HG03432 (cell line): ENCODE results near the gene AS3MT.
A peak's percentile ranks its signal among the peaks of the same experiment; 100 is the strongest.
"Not testable (repeated sequence)": the region's sequence is repeated elsewhere in the genome, so short reads cannot be mapped to it uniquely, and the experiment has no call there.

Experiments used
- ATAC-seq: cut with Tn5 transposase; IDR thresholded peaks from one replicate; pipeline ENCODE4 v1.9.1; 2021; ENCODE audit warnings: mild to moderate bottlenecking, moderate library complexity; ENCODE audit not compliant: unreplicated experiment

The AS3MT gene

GRCh38 chr10:102855731-102856436 is 13.4 kb upstream of the AS3MT start:
- not testable (repeated sequence) for ATAC-seq

DNA sequence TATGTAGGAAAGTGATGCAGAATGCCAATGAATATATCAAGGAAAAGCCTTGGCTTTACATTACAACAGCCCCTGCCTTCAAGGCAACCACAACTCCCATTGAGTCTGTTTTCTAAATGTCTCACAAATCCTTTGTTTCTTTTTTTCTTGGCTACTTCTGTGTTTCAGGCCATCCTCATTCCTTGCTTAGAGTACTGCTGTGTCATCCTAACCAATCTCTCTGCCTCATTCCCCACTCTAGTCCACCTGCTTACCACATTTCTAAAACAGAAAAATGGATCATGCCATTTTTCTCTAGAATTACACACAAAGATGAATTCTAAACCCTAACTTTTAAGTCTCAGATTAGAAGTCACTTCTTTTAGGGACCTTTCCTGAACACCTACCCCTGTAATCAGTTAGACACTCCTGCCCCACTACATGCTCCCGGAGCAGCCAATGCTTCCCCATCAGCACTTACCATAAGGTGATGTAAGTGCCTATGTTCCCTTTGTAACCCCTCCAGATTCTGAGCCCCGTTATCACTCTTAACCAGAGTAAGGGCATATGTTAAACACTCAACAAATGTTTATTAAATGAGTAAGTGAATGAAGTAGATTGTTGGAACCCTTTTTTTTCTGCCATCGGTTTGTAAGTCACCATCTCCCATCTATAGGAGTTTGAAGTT is 12.4 kb upstream of the AS3MT start:
- ATAC-seq = no peak

- no peak for ATAC-seq
Measured at GRCh38 chr10:102859911-102860310, 9.4 kb upstream of the AS3MT start.

DNA sequence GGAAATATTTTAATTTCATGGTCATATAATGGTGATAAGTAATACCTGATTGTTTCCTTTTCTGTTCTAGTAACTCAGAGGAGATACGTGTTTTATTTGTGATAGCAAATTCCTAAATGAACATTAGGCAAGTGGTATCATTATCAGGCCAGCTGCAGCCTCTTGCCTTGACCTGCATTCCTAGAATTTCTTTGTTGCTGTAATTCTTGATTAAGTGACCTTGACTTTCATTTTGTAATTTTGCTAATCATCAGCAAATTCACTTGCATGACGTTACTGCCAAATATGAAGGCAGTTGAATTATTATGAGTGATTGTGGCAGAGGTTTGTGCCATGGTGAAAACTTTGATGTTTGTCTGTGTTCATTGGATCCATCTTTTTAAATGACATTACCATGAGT is 5.6 kb upstream of the AS3MT start:
- no peak for ATAC-seq

GRCh38 chr10:102865620-102866019 is 3.6 kb upstream of the AS3MT start:
- ATAC-seq = no peak

DNA sequence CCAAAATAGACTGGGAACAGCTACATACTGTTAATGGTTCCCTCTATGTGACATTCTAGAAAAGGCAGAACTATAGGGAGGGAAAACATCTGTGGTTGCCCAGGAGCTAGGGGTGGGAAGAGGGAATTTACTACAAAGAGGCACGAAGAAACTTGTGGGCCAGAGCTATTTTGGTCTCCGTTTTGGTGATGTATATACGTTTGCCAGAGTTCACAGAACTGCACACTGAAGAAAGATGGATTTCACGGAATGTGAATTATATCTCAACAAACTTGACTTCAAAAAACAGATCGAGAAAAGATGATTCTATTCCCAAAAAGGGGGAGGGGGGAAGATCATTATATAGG is 386 bp upstream of the AS3MT start:
- no peak for ATAC-seq

- no peak for ATAC-seq
Measured at GRCh38 chr10:102870221-102870620, 951 bp downstream of the AS3MT start.

DNA sequence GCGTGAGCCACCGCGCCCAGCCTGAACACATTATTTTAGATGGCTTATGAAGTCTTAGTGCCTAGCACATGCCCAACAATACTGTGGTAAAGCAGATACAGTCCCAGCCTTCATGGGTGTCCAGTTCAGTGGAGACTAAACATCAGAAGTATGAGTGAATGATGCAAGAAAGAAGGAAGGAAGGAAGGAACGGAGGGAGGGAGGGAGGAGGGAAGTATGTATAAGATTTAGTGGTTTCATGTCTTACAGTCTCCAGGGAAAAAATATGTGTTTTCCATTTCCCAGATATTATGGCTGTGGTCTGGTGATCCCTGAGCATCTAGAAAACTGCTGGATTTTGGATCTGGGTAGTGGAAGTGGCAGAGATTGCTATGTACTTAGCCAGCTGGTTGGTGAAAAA is 2.9 kb downstream of the AS3MT start:
- no peak for ATAC-seq

- ATAC-seq = no peak
Measured at GRCh38 chr10:102876747-102877153, 7.5 kb downstream of the AS3MT start.

GRCh38 chr10:102878629-102879028 is 9.4 kb downstream of the AS3MT start:
- ATAC-seq = no peak

DNA sequence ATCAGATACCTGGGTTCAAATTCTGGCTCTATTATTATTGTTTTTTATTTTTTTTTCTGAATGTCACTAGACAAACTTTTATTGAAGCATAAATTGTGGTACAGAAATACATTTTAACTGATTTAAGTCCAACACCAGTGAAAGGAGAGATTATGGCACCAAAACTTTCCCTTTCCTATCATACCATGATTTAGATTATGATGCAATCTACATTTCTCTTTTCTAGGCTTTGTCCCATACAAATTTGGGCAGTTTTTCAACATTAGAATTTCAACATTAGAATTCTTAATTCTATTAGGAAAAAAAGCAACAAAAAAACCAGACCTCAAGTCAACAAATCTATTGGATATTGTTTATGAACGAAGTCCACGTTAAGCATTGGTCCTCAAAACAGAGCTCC is 11.0 kb downstream of the AS3MT start:
- ATAC-seq = no peak

GRCh38 chr10:102888048-102888447 is 18.8 kb downstream of the AS3MT start:
- no peak for ATAC-seq

DNA sequence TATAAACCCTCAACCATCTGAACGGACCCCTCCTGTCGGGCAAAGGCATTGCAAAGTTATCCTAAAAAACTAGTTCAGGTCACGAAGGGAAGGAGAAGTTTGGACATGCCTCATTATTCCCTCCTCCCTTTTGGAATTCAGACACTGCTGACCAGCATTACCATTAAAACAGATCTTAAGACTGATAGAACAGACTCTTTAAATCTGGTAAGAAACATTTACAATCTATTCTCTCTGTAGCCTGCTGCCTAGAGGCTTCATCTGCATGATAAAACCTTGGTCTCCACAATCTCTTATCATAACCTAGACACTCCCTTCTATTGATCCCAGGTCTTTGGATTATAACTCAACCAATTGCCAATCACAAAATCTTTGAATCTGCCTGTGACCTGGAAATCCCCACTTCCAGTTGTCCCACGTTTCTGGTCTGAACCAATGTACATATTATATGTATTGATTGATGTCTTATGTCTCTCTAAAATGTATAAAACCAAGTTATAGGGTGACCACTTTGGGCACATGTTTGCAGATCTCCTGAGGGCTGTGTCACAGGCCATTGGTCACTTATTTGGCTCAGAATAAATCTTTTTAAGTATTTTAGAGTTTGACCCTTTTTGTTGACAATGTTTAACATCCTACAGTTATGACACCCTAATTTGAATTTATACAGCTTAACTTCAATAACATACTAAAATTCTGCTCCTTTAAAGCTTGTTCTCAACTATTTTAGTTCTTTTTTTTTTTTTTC is 25.4 kb downstream of the AS3MT start:
- ATAC-seq = no peak

DNA sequence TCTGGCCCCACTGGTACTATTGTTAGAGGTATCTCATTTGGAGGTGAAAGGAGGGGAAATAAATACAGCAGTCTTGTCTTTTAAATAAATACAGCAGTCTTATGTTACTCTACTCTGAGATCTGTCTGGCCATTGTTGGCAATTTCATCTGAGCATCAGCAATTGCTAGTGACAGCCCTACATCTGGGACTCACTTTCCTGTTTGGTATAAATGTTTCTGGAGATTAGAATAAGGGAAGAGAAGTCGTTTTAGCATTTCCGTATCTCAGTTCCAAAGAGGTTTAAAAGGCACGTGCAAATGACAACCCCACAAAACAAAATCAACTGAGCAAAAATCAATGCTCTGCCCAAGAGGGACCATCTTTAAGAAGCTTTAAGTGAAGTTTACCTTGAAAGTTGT is 30.7 kb downstream of the AS3MT start:
- ATAC-seq = no peak

DNA sequence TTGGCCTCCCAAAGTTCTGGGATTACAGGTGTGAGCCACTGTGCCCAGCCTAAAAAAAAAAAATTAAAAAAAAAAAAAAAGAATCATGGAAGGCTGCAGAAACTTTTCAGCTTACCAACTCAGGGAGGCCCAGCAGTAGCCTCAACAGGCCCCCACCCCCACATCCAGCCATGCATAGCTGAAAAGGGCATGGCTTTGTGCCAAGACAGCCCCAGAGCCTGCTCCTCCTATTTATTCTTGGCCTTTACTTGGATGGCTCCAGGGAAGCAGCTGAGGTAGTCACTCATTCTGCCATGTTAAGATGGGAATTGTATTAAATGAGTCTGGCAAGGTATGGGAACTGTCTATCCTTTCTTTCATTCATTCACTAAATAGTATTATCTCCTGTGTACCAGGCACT is 35.1 kb downstream of the AS3MT start:
- ATAC-seq = no peak

- ATAC-seq = no peak
Measured at GRCh38 chr10:102906507-102906906, 37.2 kb downstream of the AS3MT start.

GRCh38 chr10:102914781-102915180 is 45.5 kb downstream of the AS3MT start:
- ATAC-seq = no peak

DNA sequence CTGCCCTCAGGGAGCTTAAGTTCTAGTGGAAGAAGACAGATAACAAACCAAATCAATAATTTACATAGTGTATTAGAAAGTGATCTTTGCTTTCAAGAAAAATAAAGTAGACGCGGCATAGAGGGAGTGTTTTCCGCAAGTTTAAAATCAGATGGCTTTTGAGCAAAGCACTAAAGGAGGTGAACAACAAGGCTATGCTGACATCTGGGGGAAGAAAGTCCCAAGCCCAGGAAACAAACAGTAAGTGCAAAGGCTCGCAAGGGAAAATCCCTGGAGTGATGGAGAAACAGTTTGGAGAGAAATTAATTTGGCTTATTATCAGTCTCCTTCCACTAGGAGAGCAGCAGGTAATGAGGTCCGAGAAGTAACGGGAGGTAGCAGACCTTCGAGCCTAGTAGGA is 46.9 kb downstream of the AS3MT start:
- ATAC-seq = no peak

DNA sequence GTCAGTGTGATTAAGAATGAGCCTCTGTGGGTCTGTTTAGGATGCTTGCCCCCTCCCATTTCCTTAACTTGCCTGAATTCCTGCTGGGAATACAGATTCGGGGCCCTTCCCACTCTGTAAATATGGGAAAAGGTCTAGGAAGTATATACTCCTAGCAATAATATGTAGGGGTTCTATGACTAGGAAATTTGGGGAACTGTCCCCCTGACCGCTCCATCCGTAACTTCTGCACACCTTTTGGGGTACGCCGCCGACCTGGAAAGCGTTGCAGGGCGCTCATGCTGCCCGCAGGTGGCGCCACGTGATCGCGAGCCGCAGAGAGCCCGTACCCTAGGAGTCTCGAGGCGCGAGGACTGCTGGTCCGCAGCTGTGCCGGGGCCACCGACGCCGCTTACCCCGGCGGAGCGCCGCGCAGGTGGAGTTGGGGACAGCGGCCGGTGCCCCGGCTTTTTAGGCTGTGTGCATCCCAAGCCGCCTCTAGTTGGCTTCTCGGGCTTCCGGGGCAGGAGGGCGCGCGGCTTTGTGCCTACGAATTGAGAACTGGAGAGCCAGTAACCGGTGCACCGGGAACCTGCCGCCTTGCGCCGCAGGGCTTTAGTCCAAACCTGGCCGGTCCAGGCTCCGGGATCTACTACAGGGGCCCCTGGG is 48.2 kb downstream of the AS3MT start:
- peak; percentile 41 for ATAC-seq

DNA sequence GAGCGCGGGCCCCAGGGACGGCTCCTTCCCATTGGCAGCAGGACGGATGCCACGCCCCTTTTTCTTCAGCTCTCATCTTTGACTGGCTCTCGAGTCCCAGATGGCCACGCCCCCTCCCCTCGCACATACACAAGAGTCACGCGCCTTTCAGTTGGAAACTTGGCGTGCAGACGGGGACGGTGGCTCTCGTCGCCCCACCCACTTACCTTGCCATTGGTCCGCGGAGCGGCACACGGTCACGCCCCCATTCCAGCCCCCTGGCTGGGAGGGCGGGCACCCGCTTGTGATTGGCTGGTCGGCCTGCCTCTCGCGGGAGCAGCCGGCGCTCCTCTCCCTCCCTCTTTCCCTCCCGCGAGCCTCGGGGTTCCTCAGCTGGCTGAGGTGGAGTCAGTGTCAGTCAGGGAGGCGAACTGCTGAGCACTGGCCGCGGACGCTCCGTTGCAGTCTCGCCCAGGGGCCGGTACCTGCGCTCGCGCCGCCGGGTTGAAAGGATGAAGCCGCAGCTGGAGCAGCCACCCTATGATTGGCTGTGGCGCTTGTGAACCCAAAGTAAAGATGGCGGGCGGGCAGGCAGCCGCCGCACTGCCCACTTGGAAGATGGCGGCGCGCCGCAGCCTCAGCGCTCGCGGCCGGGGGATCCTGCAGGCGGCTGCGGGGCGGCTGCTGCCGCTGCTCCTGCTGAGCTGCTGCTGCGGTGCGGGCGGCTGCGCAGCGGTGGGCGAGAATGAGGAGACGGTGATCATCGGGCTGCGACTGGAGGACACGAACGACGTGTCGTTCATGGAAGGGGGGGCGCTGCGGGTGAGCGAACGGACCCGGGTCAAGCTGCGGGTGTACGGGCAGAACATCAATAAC is 48.9 kb downstream of the AS3MT start, which contains the start of gene CNNM2:
Gene CNNM2, plus strand, starts transcription at position 333 of the 855 bp plus-strand sequence. Its CDS starts 187 bp downstream, at position 520.
- peak; percentile 90 for ATAC-seq
